Osteoblast (primary cell): Measurements from ENCODE around the gene PDCD4. TPM values are rescaled to one million over a fixed set of nuclear protein-coding genes. Genes with fewer than 3 reads are reported as not detected.

ENCODE experiments used
- DNase-seq: peaks from one replicate; pipeline ENCODE4 v3.0.0; 2011; ENCODE audit warnings: low spot score, mixed read lengths; ENCODE audit not compliant: insufficient read length; ENCODE audit errors: missing footprints
- H2AFZ ChIP-seq: 2 replicates; pipeline ENCODE4 v1.6.0; 2011; ENCODE audit warnings: mild to moderate bottlenecking, low read length
- H3K27ac ChIP-seq: 2 replicates; pipeline ENCODE4 v1.5.1; 2011; ENCODE audit warnings: mild to moderate bottlenecking, low read depth, low read length, moderate library complexity
- H3K27me3 ChIP-seq: 2 replicates; pipeline ENCODE4 v1.6.0; 2012; ENCODE audit warnings: mild to moderate bottlenecking, control low read depth, inconsistent platforms, low read length, moderate library complexity; ENCODE audit not compliant: insufficient read depth
- H3K36me3 ChIP-seq: 2 replicates; pipeline ENCODE4 v1.5.1; 2011; ENCODE audit warnings: mild to moderate bottlenecking, low read length, control low read depth, moderate library complexity; ENCODE audit not compliant: insufficient read depth
- H3K4me1 ChIP-seq: 2 replicates; pipeline ENCODE4 v1.5.1; 2011; ENCODE audit warnings: mild to moderate bottlenecking, low read length, control low read depth, moderate library complexity; ENCODE audit not compliant: insufficient read depth
- H3K4me2 ChIP-seq: 2 replicates; pipeline ENCODE4 v1.6.0; 2011; ENCODE audit warnings: mild to moderate bottlenecking, low read length; ENCODE audit not compliant: insufficient read depth
- H3K4me3 ChIP-seq: fragments of 200-600 bp; sonication (generic); 3 replicates; pipeline ENCODE4 v1.5.1; 2012; ENCODE audit warnings: mild to moderate bottlenecking, low read length, inconsistent platforms; ENCODE audit not compliant: insufficient read depth
- H3K79me2 ChIP-seq: 2 replicates; pipeline ENCODE4 v1.6.0; 2012; ENCODE audit warnings: mild to moderate bottlenecking, low read length, control low read depth, inconsistent platforms; ENCODE audit not compliant: insufficient read depth
- H3K9me3 ChIP-seq: 2 replicates; pipeline ENCODE4 v1.5.1; 2011; ENCODE audit warnings: low read depth, low read length, control low read depth
- H4K20me1 ChIP-seq: 2 replicates; pipeline ENCODE4 v1.6.0; 2012; ENCODE audit warnings: mild to moderate bottlenecking, low read length, control low read depth; ENCODE audit not compliant: insufficient read depth
- CTCF ChIP-seq: IDR thresholded peaks from 2 replicates; pipeline ENCODE4 v1.5.1; 2011; ENCODE audit warnings: mild to moderate bottlenecking, low read depth, low read length, moderate library complexity; ENCODE audit errors: extremely low read depth
- total RNA-seq: library from RNA; depleted of rRNA; stranded (reverse); fragments of >200 nt; gene quantifications from 2 replicates; pipeline ENCODE4 v1.2.3, GENCODE V29; 2012

Gene PDCD4
- total RNA-seq, 1 donor = 73.8 TPM

GRCh38 chr10:110862961-110863360, 8.8 kb upstream of the PDCD4 start:
- Histone ChIP-seq H3K36me3 (no peaks in the 10 kb centered on the region), H3K27ac (no peak overlapping the region), H3K9me3 (no peaks in the 10 kb centered on the region), H4K20me1 (no peaks in the 10 kb centered on the region), H3K27me3 (no peaks in the 10 kb centered on the region), H3K4me3 (no peak overlapping the region), H3K4me1 (peaks cover 23% of the 10 kb centered on the region), H3K79me2 (no peaks in the 10 kb centered on the region), H2AFZ (no peak overlapping the region), H3K4me2 (no peak overlapping the region)
- TF ChIP-seq CTCF = no peak
- DNase-seq = no peak

- no peaks in the 10 kb centered on the region for H3K27me3 ChIP-seq
- no peaks in the 10 kb centered on the region for H3K79me2 ChIP-seq
- no peak for TF ChIP-seq CTCF
- no peak overlapping the region for H3K27ac ChIP-seq
- H2AFZ ChIP-seq = no peak overlapping the region
- peaks cover 26% of the 10 kb centered on the region for H3K4me1 ChIP-seq
- no peaks in the 10 kb centered on the region for H4K20me1 ChIP-seq
- no peak for DNase-seq
- no peak overlapping the region for H3K4me2 ChIP-seq
- no peaks in the 10 kb centered on the region for H3K9me3 ChIP-seq
- H3K4me3 ChIP-seq = no peak overlapping the region
- no peaks in the 10 kb centered on the region for H3K36me3 ChIP-seq
These were observed 8.4 kb upstream of the PDCD4 start for GRCh38 chr10:110863361-110863760.

- no peak for DNase-seq
- Histone ChIP-seq H3K79me2 (no peaks in the 10 kb centered on the region), H3K4me1 (peaks cover 26% of the 10 kb centered on the region), H4K20me1 (no peaks in the 10 kb centered on the region), H3K9me3 (no peaks in the 10 kb centered on the region), H3K4me2 (no peak overlapping the region), H3K27ac (no peak overlapping the region), H3K36me3 (no peaks in the 10 kb centered on the region), H2AFZ (no peak overlapping the region), H3K27me3 (no peaks in the 10 kb centered on the region), H3K4me3 (no peak overlapping the region)
- no peak for TF ChIP-seq CTCF
These were observed 7.8 kb upstream of the PDCD4 start for GRCh38 chr10:110863956-110864355.

GRCh38 chr10:110864662-110865140, 7.0 kb upstream of the PDCD4 start:
- peak overlapping the region; percentile 36 for H3K4me2 ChIP-seq
- H3K27me3 ChIP-seq = no peaks in the 10 kb centered on the region
- no peak overlapping the region for H3K27ac ChIP-seq
- no peak for TF ChIP-seq CTCF
- no peaks in the 10 kb centered on the region for H4K20me1 ChIP-seq
- no peak overlapping the region for H3K4me3 ChIP-seq
- H3K4me1 ChIP-seq = peaks cover 25% of the 10 kb centered on the region
- H2AFZ ChIP-seq = peak overlapping the region; percentile 83
- no peaks in the 10 kb centered on the region for H3K36me3 ChIP-seq
- H3K79me2 ChIP-seq = no peaks in the 10 kb centered on the region
- H3K9me3 ChIP-seq = no peaks in the 10 kb centered on the region
- no peak for DNase-seq
